Liver (tissue), 9 donors: ENCODE data around the gene CTXN1. TPM values are rescaled to one million over a fixed set of nuclear protein-coding genes. Genes with fewer than 3 reads are reported as not detected.

ENCODE experiments used
- DNase-seq: peaks from one replicate; pipeline ENCODE4 v3.0.0-alpha.2; 2017; ENCODE audit warnings: low spot score
- H3K27ac ChIP-seq, 2 donors: one replicate each; pipeline ENCODE4 v1.7.0; 2013; ENCODE audit warnings: inconsistent platforms in 2 of 2, low read length in 2 of 2, control low read depth in 1 of 2, low read depth in 1 of 2, mild to moderate bottlenecking in 1 of 2
- H3K27me3 ChIP-seq, 4 donors: one replicate each; pipeline versions ENCODE4 v1.6.1 to v1.7.0; 2013; ENCODE audit warnings: low read length in 3 of 4, inconsistent platforms in 1 of 4, mild to moderate bottlenecking in 1 of 4, moderate library complexity in 1 of 4; ENCODE audit not compliant: control insufficient read depth in 4 of 4, insufficient read depth in 4 of 4
- H3K36me3 ChIP-seq, 4 donors: one replicate each; pipeline versions ENCODE4 v1.6.1 to v1.7.0; 2013; ENCODE audit warnings: low read length in 3 of 4, mild to moderate bottlenecking in 3 of 4, low read depth in 1 of 4, moderate library complexity in 1 of 4; ENCODE audit not compliant: control insufficient read depth in 4 of 4, insufficient read depth in 3 of 4
- H3K4me1 ChIP-seq, 4 donors: one replicate each; pipeline versions ENCODE4 v1.6.1 to v1.7.0; 2013; ENCODE audit warnings: low read length in 3 of 4, mild to moderate bottlenecking in 3 of 4, moderate library complexity in 1 of 4; ENCODE audit not compliant: control insufficient read depth in 4 of 4, insufficient read depth in 4 of 4
- H3K4me3 ChIP-seq, 3 donors: one replicate each; pipeline versions ENCODE4 v1.6.1 to v1.7.0; 2013; ENCODE audit warnings: low read length in 3 of 3, control low read depth in 1 of 3, low read depth in 1 of 3, mild to moderate bottlenecking in 1 of 3
- H3K9ac ChIP-seq, 2 donors: one replicate each; pipeline ENCODE4 v1.7.0; 2013; ENCODE audit warnings: low read length in 2 of 2, mild to moderate bottlenecking in 2 of 2, moderate library complexity in 2 of 2, control low read depth in 1 of 2, low read depth in 1 of 2
- H3K9me3 ChIP-seq, 4 donors: one replicate each; pipeline versions ENCODE4 v1.6.1 to v1.7.0; 2013; ENCODE audit warnings: low read length in 3 of 4; ENCODE audit not compliant: control insufficient read depth in 4 of 4
- ATF3 ChIP-seq: IDR thresholded peaks from 2 replicates; pipeline ENCODE4 v1.6.1; 2016; ENCODE audit warnings: antibody characterized with exemption
- CTCF ChIP-seq: fragments of 150-350 bp; IDR thresholded peaks from 2 replicates; pipeline ENCODE4 v1.5.1; 2017; ENCODE audit warnings: improper control_type of control experiment, low read depth, low read length; ENCODE audit not compliant: missing input control
- EGR1 ChIP-seq, 2 donors: IDR thresholded peaks; 2 replicates each; pipeline ENCODE4 v1.6.1; 2016 to 2018; ENCODE audit warnings: antibody characterized with exemption in 2 of 2, low read depth in 2 of 2
- FOXA1 ChIP-seq: IDR thresholded peaks from 2 replicates; pipeline ENCODE4 v1.6.1; 2016; ENCODE audit warnings: antibody characterized with exemption
- FOXA2 ChIP-seq: IDR thresholded peaks from 2 replicates; pipeline ENCODE4 v1.6.1; 2016; ENCODE audit warnings: antibody characterized with exemption
- HNF4A ChIP-seq, 2 donors: conservative IDR thresholded peaks; 2 replicates each; pipeline ENCODE4 v1.6.1; 2016; ENCODE audit warnings: antibody characterized with exemption in 2 of 2, mild to moderate bottlenecking in 2 of 2
- HNF4G ChIP-seq: IDR thresholded peaks from 2 replicates; pipeline ENCODE4 v1.6.1; 2016; ENCODE audit warnings: antibody characterized with exemption
- JUND ChIP-seq, 2 donors: IDR thresholded peaks; 2 replicates each; pipeline ENCODE4 v1.6.1; 2016; ENCODE audit warnings: antibody characterized with exemption in 2 of 2
- NR2F2 ChIP-seq: IDR thresholded peaks from 2 replicates; pipeline ENCODE4 v1.6.1; 2016; ENCODE audit warnings: antibody characterized with exemption
- RAD21 ChIP-seq, 2 donors: IDR thresholded peaks; 2 replicates each; pipeline ENCODE4 v1.6.1; 2016; ENCODE audit warnings: antibody characterized with exemption in 2 of 2, mild to moderate bottlenecking in 2 of 2
- RXRA ChIP-seq, 2 donors: IDR thresholded peaks; 2 replicates each; pipeline ENCODE4 v1.6.1; 2017 to 2018; ENCODE audit warnings: antibody characterized with exemption in 2 of 2, mild to moderate bottlenecking in 1 of 2
- TAF1 ChIP-seq: conservative IDR thresholded peaks from 2 replicates; pipeline ENCODE4 v1.6.1; 2016; ENCODE audit warnings: antibody characterized with exemption, mild to moderate bottlenecking
- ZBTB33 ChIP-seq: IDR thresholded peaks from 2 replicates; pipeline ENCODE4 v1.6.1; 2016; ENCODE audit warnings: antibody characterized with exemption
- WGBS: extraction: QIAGEN DNeasy Blood & Tissue Kit; methylation state at CpG from one replicate; pipeline ENCODE4 v1.1.7; 2013; 5-methylcytosine and 5-hydroxymethylcytosine counted together
- polyA plus RNA-seq, 2 donors: library from polyadenylated mRNA; stranded (reverse) in 1 of 2; unstranded in 1 of 2; fragments of 200-250 nt in 1 of 2; fragments of >200 nt in 1 of 2; fragmentation: Nextera tagmentation in 1 of 2; extraction: Ambion mirVana in 1 of 2; gene quantifications; one replicate each; pipeline versions ENCODE4 v1.2.1 to v1.2.3, GENCODE V29; 2013 to 2015
- total RNA-seq, 2 donors: library from RNA; depleted of rRNA; stranded (reverse); fragments of >200 nt; gene quantifications; one replicate each; pipeline ENCODE4 v1.2.3, GENCODE V29; 2014
- TF ChIP-seq, protein P1 (sequence below): IDR thresholded peaks from 2 replicates; pipeline ENCODE4 v1.6.1; 2016; ENCODE audit warnings: antibody characterized with exemption
- donor health status: healthy.
- donor health status: healthy.
- donor health status: healthy.
- donor health status: healthy.
- donor health status: healthy.

Gene CTXN1
- total and polyA plus RNA-seq, 4 donors = 0.07 to 0.14 (median 0.08) TPM; not detected in 1

DNA sequence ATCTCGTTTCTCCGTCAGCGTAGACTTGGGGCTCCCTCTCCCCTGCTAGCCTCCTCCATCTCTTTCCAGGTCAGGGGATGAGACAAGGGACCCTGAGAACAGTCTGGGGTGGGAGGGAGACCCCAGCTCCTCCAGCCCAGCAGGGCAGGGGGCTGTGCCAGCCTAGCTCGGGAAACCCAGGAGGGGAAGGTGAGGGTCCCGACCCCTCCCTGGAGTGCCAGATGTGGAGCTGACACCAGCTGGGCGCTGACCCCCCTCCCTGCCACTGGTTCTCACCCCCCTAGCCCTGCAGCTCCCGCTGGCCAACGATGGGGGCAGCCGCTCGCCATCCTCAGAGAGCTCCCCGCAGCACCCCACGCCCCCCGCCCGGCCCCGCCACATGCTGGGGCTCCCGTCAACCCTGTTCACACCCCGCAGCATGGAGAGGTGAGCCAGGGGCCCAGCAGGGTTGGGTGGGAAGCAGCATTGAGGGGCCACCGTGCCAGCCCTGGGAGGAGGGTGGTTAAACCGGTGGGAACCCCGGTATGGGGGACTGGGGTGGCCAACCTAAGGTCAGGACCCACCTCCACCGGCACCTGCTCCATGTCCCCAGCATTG, 16.4 kb downstream of the CTXN1 start:
- no peaks in the 10 kb centered on the region for H3K27me3 ChIP-seq
- H3K27ac ChIP-seq = no peak overlapping the region
- peaks cover 8 to 25% (median 11%) of the 10 kb centered on the region in 4 donors for H3K4me1 ChIP-seq
- peaks cover 0 to 27% (median 12%) of the 10 kb centered on the region in 4 donors for H3K36me3 ChIP-seq
- TF ChIP-seq CTCF = no peak
- no peak for TF ChIP-seq HNF4G
- TF ChIP-seq ZBTB33 = no peak
- TF ChIP-seq, protein P1, sequence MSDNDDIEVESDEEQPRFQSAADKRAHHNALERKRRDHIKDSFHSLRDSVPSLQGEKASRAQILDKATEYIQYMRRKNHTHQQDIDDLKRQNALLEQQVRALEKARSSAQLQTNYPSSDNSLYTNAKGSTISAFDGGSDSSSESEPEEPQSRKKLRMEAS = no peak
- no peak for TF ChIP-seq EGR1 (IDR thresholded peaks at IDR 0.05; ENCODE audit: low read depth in 2 of 2)
- no peak for TF ChIP-seq RXRA (IDR thresholded peaks at IDR 0.05)
- TF ChIP-seq FOXA2 = no peak
- TF ChIP-seq TAF1 = no peak
- TF ChIP-seq FOXA1 = no peak
- TF ChIP-seq ATF3 = no peak
- no peak for TF ChIP-seq JUND (IDR thresholded peaks at IDR 0.05)
- no peak for TF ChIP-seq HNF4A (conservative IDR thresholded peaks at IDR 0.05)
- no peak for TF ChIP-seq NR2F2
- H3K9ac ChIP-seq = no peak overlapping the region
- H3K9me3 ChIP-seq = no peaks in the 10 kb centered on the region
- WGBS = 92% methylated on average over 21 of the region's 21 CpGs
- H3K4me3 ChIP-seq = no peak overlapping the region
- no peak for DNase-seq

DNA sequence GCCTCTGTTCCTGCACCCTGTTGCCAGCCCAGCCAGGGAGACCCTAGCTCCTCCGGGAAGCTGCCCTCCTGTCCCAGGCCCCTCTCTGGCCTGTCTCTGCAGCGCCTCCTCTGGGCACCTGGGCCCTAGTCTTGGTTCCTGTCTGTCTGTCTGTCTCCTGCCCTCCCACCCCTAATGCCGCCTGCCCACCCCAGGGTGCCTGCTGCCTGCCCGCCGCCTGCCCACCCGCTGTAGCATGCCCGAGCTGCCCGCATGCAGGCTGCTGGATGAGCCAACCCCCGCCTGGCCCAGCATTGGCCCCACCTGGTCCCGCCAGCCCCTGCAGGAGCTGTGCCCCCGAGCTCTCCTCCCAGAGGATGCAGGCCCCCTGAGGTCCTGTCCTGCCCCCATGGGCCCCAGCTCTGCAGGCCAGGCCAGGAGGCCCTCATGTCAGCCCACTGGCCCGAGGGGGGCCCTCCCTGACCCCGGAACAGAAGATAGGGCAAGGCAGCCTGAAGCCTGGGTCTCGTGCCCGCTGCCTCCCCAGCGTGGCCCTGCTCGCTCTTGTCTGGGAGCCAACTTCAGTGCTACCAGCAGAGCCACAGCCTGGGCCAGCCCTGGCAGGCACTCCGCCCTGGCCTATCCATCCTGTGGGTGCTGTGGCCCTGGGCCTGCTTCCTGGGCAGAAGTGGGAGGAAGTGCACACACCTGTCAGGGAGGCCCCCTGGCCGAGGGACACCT, 17.0 kb downstream of the CTXN1 start:
- H3K27me3 ChIP-seq = no peaks in the 10 kb centered on the region
- no peak overlapping the region for H3K4me3 ChIP-seq
- DNase-seq = no peak
- TF ChIP-seq TAF1 (no peak), NR2F2 (no peak), RAD21 (IDR thresholded peaks at IDR 0.05) (no peak), EGR1 (IDR thresholded peaks at IDR 0.05; ENCODE audit: low read depth in 2 of 2) (no peak), CTCF (no peak)
- peaks cover 7 to 29% (median 13%) of the 10 kb centered on the region in 4 donors for H3K4me1 ChIP-seq
- WGBS = 94% methylated on average over 19 of the region's 19 CpGs
- no peak overlapping the region for H3K27ac ChIP-seq
- no peak overlapping the region for H3K9ac ChIP-seq
- H3K9me3 ChIP-seq = no peaks in the 10 kb centered on the region
- H3K36me3 ChIP-seq = peaks cover 0 to 27% (median 12%) of the 10 kb centered on the region in 4 donors
